A549 (cell line): Measurements from ENCODE around the gene MEOX1. TPM values are rescaled to one million over a fixed set of nuclear protein-coding genes. Genes with fewer than 3 reads are reported as not detected.

Source experiments
- ATAC-seq, 2 experiments: fragments of 200-7000 bp in 1 of 2; fragments of >200 bp in 1 of 2; cut with Nextera tagmentation in 1 of 2; cut with Tn5 transposase in 1 of 2; 3 replicates each; pipeline versions ENCODE4 v1.8.0 to v1.9.1; 2018 to 2020; ENCODE audit warnings: mild to moderate bottlenecking in 1 of 2, moderate library complexity in 1 of 2
- CTCF ChIA-PET: fragments of 300-600 bp; sonication (Branson Sonifier 250); formaldehyde crosslinking; extraction: SDS; loops from one replicate; lab custom pipeline; 2021; ENCODE audit warnings: antibody characterized with exemption, inconsistent platforms; lab: Yijun Ruan, JAX
- POLR2A ChIA-PET: fragments of 350-600 bp; formaldehyde crosslinking; extraction: SDS; loops from one replicate; lab custom pipeline; 2021; ENCODE audit warnings: antibody characterized with exemption, inconsistent platforms; lab: Yijun Ruan, JAX
- DNase-seq, 2 experiments: peaks; one replicate each; pipeline versions ENCODE4 v3.0.0 to v3.0.0-alpha.2; 2011 to 2016; ENCODE audit warnings: low read depth in 1 of 2, low spot score in 1 of 2
- FAIRE-seq: peaks from 2 replicates; lab custom pipeline; 2011; peaks lifted over from hg19 to GRCh38; lab: Jason Lieb, UNC
- H3K27ac ChIP-seq, 2 experiments: fragments of >200 bp; sonication (Bioruptor Twin); formaldehyde crosslinking; 3 replicates each; pipeline ENCODE4 v1.5.1; 2016 to 2017
- H3K4me1 ChIP-seq: fragments of >200 bp; sonication (Bioruptor Twin); formaldehyde crosslinking; 3 replicates; pipeline ENCODE4 v1.6.1; 2016
- H3K4me2 ChIP-seq: fragments of >200 bp; sonication (Bioruptor Twin); formaldehyde crosslinking; 3 replicates; pipeline ENCODE4 v1.6.1; 2016
- H3K4me3 ChIP-seq: fragments of >200 bp; sonication (Bioruptor Twin); formaldehyde crosslinking; 3 replicates; pipeline ENCODE4 v1.5.1; 2016
- H3K9me3 ChIP-seq: fragments of >200 bp; sonication (Bioruptor Twin); formaldehyde crosslinking; 3 replicates; pipeline ENCODE4 v1.6.1; 2016
- BHLHE40 ChIP-seq: IDR thresholded peaks from 2 replicates; pipeline ENCODE4 v1.6.1; 2012; ENCODE audit warnings: low read depth, low read length, inconsistent platforms
- CBX8 ChIP-seq: fragments of 200-600 bp; sonication (generic); IDR thresholded peaks from 2 replicates; pipeline ENCODE4 v1.6.1; 2016
- CEBPB ChIP-seq, 2 experiments: fragments of >200 bp in 1 of 2; sonication (Bioruptor Twin) in 1 of 2; formaldehyde crosslinking in 1 of 2; IDR thresholded peaks; 2 replicates each; pipeline ENCODE4 v1.6.1; 2012 to 2016
- CHD2 ChIP-seq: fragments of 150-350 bp; IDR thresholded peaks from 2 replicates; pipeline ENCODE4 v1.6.1; 2014; ENCODE audit warnings: low read length; ENCODE audit not compliant: partially characterized antibody
- EHMT2 ChIP-seq: fragments of 200-600 bp; sonication (generic); IDR thresholded peaks from 2 replicates; pipeline ENCODE4 v1.6.1; 2016; ENCODE audit warnings: antibody characterized with exemption, low read depth, mild to moderate bottlenecking, moderate library complexity
- FOSL2 ChIP-seq, 2 experiments: fragments of 450-650 bp in 1 of 2; fragments of >200 bp in 1 of 2; sonication (Bioruptor Twin) in 1 of 2; formaldehyde crosslinking; IDR thresholded peaks; 2 replicates each; pipeline versions ENCODE4 v1.5.0 to v1.6.1; 2016 to 2020; ENCODE audit warnings: mild to moderate bottlenecking in 1 of 2, moderate library complexity in 1 of 2
- GATA3 ChIP-seq: IDR thresholded peaks from 2 replicates; pipeline ENCODE4 v1.6.1; 2012; ENCODE audit warnings: borderline replicate concordance
- JUN ChIP-seq, 2 experiments: fragments of >200 bp; sonication (Bioruptor Twin); formaldehyde crosslinking; IDR thresholded peaks; 2 replicates in 1 of 2; 3 replicates in 1 of 2; pipeline ENCODE4 v1.6.1; 2016 to 2017
- KDM1A ChIP-seq: fragments of 200-600 bp; sonication (generic); IDR thresholded peaks from 2 replicates; pipeline ENCODE4 v1.6.1; 2016; ENCODE audit warnings: low read depth, mild to moderate bottlenecking
- MAFK ChIP-seq: fragments of 450-650 bp; IDR thresholded peaks from 2 replicates; pipeline ENCODE4 v1.6.1; 2014; ENCODE audit not compliant: partially characterized antibody
- MAZ ChIP-seq: fragments of 150-350 bp; IDR thresholded peaks from 2 replicates; pipeline ENCODE4 v1.6.1; 2014; ENCODE audit warnings: antibody characterized with exemption, low read depth, low read length, borderline replicate concordance
- POLR2A ChIP-seq: IDR thresholded peaks from 2 replicates; pipeline ENCODE4 v1.6.1; 2012; ENCODE audit warnings: mild to moderate bottlenecking, low read length
- POLR2AphosphoS2 ChIP-seq: conservative IDR thresholded peaks from 2 replicates; pipeline ENCODE4 v1.6.1; 2012; ENCODE audit warnings: low read length, improper control_type of control experiment, inconsistent platforms
- RCOR1 ChIP-seq: fragments of 150-350 bp; IDR thresholded peaks from 2 replicates; pipeline ENCODE4 v1.6.1; 2014; ENCODE audit warnings: antibody characterized with exemption, low read length, low read depth
- WGBS: methylation state at CpG from one replicate; pipeline ENCODE4 v1.1.6; 2017; ENCODE audit errors: missing lambda C conversion rate; 5-methylcytosine and 5-hydroxymethylcytosine counted together
- polyA plus RNA-seq, 4 experiments: library from polyadenylated mRNA; depleted of rRNA in 3 of 4; stranded (reverse); fragments of >200 nt; fragmentation: RNase III in 1 of 4; extraction: RNeasy Plus Mini Kit Qiagen cat#74134 plus additional on column Dnase treatment in 1 of 4; gene quantifications; 2 replicates in 3 of 4; 3 replicates in 1 of 4; pipeline ENCODE4 v1.2.3, GENCODE V29; 2011 to 2017
- TF ChIP-seq, protein P1 (sequence below): fragments of 150-350 bp; IDR thresholded peaks from 2 replicates; pipeline ENCODE4 v1.6.1; 2014; ENCODE audit warnings: low read depth, mild to moderate bottlenecking, low read length
- TF ChIP-seq, protein P2 (sequence below): fragments of >200 bp; sonication (Bioruptor Twin); formaldehyde crosslinking; IDR thresholded peaks from 3 replicates; pipeline ENCODE4 v1.5.1; 2016
- TF ChIP-seq, protein P3 (sequence below): IDR thresholded peaks from 2 replicates; pipeline ENCODE4 v1.6.1; 2012; ENCODE audit warnings: low read depth, borderline replicate concordance

MEOX1 gene
- polyA plus RNA-seq, 2 of the 4 experiments (the other 2 are of a cell fraction): not detected

DNA sequence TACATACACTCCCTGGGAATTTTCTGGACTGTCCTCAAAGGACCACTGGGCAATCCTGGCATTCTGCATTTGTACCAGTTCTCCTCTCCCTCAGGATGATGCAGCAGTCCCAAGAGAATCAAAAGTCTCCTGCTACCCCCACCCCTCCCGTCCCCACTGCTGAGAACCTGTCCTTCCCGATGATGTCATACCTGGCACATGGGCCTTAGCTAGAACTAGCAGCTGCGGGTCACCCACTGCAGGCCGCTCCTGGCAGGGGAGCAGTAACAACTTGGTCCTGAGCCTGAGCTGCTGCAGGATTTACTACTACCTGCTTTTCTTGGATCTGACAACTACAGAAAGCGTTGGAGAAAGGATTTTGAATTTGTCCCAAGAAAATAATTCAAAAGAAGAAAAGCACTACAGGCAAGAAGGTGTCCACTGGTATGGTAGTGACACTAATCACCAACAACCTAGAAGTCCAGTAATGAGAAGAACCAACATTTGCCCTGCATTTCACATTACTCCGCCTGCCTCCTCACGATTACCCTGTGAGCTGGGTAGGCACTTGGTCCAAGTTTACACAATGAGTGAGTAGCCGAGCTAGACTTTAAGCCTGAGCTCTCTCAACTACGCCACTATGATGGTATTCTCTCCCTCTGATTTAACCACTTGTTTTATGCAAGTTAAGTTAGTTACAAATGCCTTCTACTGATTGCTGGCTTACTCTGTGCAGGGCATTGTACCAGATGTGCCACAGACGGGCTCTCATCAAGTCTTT, 60.3 kb downstream of the MEOX1 start:
- peaks cover 19% of the 10 kb centered on the region for H3K4me1 ChIP-seq
- no peak overlapping the region for H3K4me3 ChIP-seq
- POLR2A ChIA-PET: no interaction called here
- CTCF ChIA-PET: interaction anchor here (0.6 to 7.2 kb wide), 7 partner anchors 14 to 159 kb away, joined by 3 to 55 read pairs (median 3); no protein-coding TSS in a partner anchor
- peak in 1 of 2 experiments; percentile 30; a peak in 2 of 6 replicates for ATAC-seq
- 66% methylated on average over 10 of the region's 10 CpGs for WGBS
- no peak for DNase-seq
- 0 out of 3 replicates have a peak overlapping the region, but pooled peaks have one; percentile 6 for H3K4me2 ChIP-seq
- FAIRE-seq: no peak
- TF ChIP-seq CBX8 (no peak), KDM1A (no peak)
- H3K27ac ChIP-seq: no peak overlapping the region
- no peaks in the 10 kb centered on the region for H3K9me3 ChIP-seq

DNA sequence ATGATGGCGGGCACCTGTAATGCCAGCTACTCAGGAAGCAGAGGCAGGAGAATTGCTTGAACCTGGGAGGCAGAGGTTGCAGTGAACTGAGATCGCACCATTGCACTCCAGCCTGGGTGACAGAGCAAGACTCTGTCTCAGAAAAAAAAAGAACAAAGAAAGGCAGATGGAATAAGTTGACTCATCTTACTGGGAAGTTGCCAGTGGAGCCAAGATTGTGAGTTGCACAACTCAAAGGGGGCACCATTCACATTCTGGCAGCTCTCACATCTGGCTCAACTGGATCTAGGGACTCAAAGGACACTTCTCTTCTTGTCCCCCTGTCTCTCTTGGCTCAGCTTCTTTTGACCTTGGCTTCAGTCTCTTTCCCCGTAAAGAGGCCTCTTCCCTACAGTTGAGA, 61.9 kb downstream of the MEOX1 start:
- CTCF ChIA-PET: interaction anchor here (0.7 to 6.4 kb wide), 6 partner anchors 9 to 278 kb away, joined by 3 to 48 read pairs (median 4); partner anchors contain the start of gene DHX8
- peak; percentile 46 to 52; a peak in 1 of 6 replicates for ATAC-seq

DNA sequence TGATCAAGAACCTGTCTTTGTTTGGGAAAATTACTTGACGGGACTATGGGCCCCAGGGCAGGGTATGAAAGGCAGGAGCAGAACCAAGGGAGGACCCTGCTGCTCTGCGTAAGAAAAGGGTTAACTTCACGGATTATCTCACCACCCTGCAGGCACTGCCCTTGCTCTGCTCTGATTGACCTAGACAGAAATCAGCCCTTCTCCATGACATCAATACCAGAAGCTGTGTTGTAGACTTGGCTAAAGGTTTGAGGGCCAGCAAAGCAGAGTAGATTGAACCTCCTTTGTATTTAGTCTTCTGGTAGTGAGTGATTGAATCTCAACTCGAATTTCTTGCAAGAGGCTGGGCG, 62.7 kb downstream of the MEOX1 start:
- Histone ChIP-seq H3K4me3 (no peak overlapping the region), H3K4me1 (peaks cover 19% of the 10 kb centered on the region), H3K9me3 (no peaks in the 10 kb centered on the region), H3K27ac (peak overlapping the region in 1 of 2 experiments; percentile 35; a peak in 1 of 6 replicates), H3K4me2 (no peak overlapping the region)
- no peak for ATAC-seq
- ChIA-PET CTCF (interaction anchor here (1.0 to 6.4 kb wide), 5 partner anchors 8 to 115 kb away, joined by 3 to 48 read pairs (median 4); partner anchors contain the start of gene DHX8), POLR2A (no interaction called here)
- DNase-seq: no peak
- 57% methylated on average over 5 of the region's 5 CpGs for WGBS
- FAIRE-seq: no peak
- TF ChIP-seq POLR2A (no peak), MAZ (no peak), POLR2AphosphoS2 (no peak), BHLHE40 (no peak), GATA3 (no peak), CHD2 (no peak), EHMT2 (no peak), MAFK (no peak), JUN (IDR thresholded peaks at IDR 0.05) (no peak)
- TF ChIP-seq, protein P1, sequence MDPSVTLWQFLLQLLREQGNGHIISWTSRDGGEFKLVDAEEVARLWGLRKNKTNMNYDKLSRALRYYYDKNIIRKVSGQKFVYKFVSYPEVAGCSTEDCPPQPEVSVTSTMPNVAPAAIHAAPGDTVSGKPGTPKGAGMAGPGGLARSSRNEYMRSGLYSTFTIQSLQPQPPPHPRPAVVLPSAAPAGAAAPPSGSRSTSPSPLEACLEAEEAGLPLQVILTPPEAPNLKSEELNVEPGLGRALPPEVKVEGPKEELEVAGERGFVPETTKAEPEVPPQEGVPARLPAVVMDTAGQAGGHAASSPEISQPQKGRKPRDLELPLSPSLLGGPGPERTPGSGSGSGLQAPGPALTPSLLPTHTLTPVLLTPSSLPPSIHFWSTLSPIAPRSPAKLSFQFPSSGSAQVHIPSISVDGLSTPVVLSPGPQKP: no peak
- TF ChIP-seq, protein P2, sequence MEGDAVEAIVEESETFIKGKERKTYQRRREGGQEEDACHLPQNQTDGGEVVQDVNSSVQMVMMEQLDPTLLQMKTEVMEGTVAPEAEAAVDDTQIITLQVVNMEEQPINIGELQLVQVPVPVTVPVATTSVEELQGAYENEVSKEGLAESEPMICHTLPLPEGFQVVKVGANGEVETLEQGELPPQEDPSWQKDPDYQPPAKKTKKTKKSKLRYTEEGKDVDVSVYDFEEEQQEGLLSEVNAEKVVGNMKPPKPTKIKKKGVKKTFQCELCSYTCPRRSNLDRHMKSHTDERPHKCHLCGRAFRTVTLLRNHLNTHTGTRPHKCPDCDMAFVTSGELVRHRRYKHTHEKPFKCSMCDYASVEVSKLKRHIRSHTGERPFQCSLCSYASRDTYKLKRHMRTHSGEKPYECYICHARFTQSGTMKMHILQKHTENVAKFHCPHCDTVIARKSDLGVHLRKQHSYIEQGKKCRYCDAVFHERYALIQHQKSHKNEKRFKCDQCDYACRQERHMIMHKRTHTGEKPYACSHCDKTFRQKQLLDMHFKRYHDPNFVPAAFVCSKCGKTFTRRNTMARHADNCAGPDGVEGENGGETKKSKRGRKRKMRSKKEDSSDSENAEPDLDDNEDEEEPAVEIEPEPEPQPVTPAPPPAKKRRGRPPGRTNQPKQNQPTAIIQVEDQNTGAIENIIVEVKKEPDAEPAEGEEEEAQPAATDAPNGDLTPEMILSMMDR: no peak
- TF ChIP-seq, protein P3, sequence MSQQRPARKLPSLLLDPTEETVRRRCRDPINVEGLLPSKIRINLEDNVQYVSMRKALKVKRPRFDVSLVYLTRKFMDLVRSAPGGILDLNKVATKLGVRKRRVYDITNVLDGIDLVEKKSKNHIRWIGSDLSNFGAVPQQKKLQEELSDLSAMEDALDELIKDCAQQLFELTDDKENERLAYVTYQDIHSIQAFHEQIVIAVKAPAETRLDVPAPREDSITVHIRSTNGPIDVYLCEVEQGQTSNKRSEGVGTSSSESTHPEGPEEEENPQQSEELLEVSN: no peak

More for the DNA sequence above, 61.9 kb downstream of the MEOX1 start:
- peak overlapping the region in 1 of 2 experiments; percentile 49; a peak in 3 of 6 replicates for H3K27ac ChIP-seq
- TF ChIP-seq RCOR1 (no peak), FOSL2 (IDR thresholded peaks at IDR 0.05) (peak; percentile 24; the same call in 1 of the 2 replicates), FOSL2 (CRISPR knock-in tag; IDR thresholded peaks at IDR 0.05) (peak; percentile 49; the same call in 1 of the 2 replicates), CEBPB (IDR thresholded peaks at IDR 0.05) (peak; percentile 81 to 88)
- peak in 1 of 2 experiments; percentile 52 for DNase-seq
- POLR2A ChIA-PET: no interaction called here
- 74% methylated on average over 3 of the region's 3 CpGs for WGBS
- no peak for FAIRE-seq
- H3K9me3 ChIP-seq: no peaks in the 10 kb centered on the region
- H3K4me2 ChIP-seq: peak overlapping the region; percentile 5; the same call in 1 of the 3 replicates
- H3K4me3 ChIP-seq: no peak overlapping the region
- peaks cover 19% of the 10 kb centered on the region for H3K4me1 ChIP-seq
